Heart left ventricle (tissue), 13 donors: Measurements from ENCODE around the gene SPATA2.

Experiments
- POLR2A ChIP-seq, 2 donors: fragments of 450-650 bp; IDR thresholded peaks; one replicate each; pipeline ENCODE4 v1.6.1; 2017; ENCODE audit warnings: antibody characterized with exemption in 2 of 2, mild to moderate bottlenecking in 2 of 2, moderate library complexity in 2 of 2
- TF ChIP-seq, protein P1 (sequence below), 12 donors: fragments of 200-600 bp; sonication (generic) in 4 of 12; IDR thresholded peaks; one replicate each; pipeline versions ENCODE4 v1.5.0 to v1.8.0; 2018 to 2022; ENCODE audit warnings: antibody characterized with exemption in 12 of 12, mild to moderate bottlenecking in 5 of 12
- donor health status: ischemic (EF 13 %, LVEDD 7.1; RV severe dilation, severe dysfunction).
- donor health status: DM: no; HTN: yes; CAD: no.
- donor health status: DM: no; HTN: no; CAD: no.
- donor health status: ischemic (EF 25% LVEDD 6.9; RV normal size, moderate dysfunction).
- donor health status: ischemic (EF 25% LVEDD 5.7; RV mildly dilated, moderate dysfunction).
- donor health status: ischemic (EF 35%, LVEDD 5.7; RV mildly dilated, moderate dysfunction).
- donor health status: nonischemic (EF 11% LVEDD 7.7; RV severe dilation, severe dysfunction).
- donor health status: DM: yes; HTN: yes; CAD: no.
- donor health status: PGD.
- donor health status: ischemic (EF 29% LVEDD 5.4; RV normal size, mild dysfunction).
- donor health status: nonischemic (EF 23%, LVEDD 6.1; RV moderate dilation, normal function).

DNA sequence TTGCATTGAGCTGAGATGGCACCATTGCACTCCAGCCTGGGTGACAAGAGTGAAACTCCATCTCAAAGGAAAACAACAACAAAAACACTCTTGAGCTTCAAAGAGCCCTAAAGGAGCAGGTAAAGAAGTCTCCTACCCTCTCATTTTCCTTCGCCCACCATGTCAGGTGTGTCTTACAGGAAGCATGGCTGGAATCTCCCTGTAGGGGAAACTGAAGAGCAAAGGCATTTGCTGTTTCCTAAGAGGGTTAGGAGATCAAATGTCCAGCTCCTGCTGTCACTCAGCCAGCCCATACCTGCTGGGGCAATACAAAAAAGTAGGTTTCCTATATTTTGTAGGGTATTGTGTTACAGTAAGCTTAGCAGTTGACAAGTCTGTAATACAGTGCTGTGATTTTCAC lies 43.3 kb downstream of the SPATA2 start:
- TF ChIP-seq, protein P1, sequence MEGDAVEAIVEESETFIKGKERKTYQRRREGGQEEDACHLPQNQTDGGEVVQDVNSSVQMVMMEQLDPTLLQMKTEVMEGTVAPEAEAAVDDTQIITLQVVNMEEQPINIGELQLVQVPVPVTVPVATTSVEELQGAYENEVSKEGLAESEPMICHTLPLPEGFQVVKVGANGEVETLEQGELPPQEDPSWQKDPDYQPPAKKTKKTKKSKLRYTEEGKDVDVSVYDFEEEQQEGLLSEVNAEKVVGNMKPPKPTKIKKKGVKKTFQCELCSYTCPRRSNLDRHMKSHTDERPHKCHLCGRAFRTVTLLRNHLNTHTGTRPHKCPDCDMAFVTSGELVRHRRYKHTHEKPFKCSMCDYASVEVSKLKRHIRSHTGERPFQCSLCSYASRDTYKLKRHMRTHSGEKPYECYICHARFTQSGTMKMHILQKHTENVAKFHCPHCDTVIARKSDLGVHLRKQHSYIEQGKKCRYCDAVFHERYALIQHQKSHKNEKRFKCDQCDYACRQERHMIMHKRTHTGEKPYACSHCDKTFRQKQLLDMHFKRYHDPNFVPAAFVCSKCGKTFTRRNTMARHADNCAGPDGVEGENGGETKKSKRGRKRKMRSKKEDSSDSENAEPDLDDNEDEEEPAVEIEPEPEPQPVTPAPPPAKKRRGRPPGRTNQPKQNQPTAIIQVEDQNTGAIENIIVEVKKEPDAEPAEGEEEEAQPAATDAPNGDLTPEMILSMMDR (IDR thresholded peaks at IDR 0.05), result no peak
- no peak for TF ChIP-seq POLR2A (IDR thresholded peaks at IDR 0.05)
